Heart left ventricle (tissue), 13 donors: ENCODE measurements around the gene DMD.

Experiments used
- CTCF ChIP-seq, 12 donors: fragments of 200-600 bp; sonication (generic) in 4 of 12; IDR thresholded peaks; one replicate each; pipeline versions ENCODE4 v1.5.0 to v1.8.0; 2018 to 2022; ENCODE audit warnings: antibody characterized with exemption in 12 of 12, mild to moderate bottlenecking in 5 of 12
- POLR2A ChIP-seq, 2 donors: fragments of 450-650 bp; IDR thresholded peaks; one replicate each; pipeline ENCODE4 v1.6.1; 2017; ENCODE audit warnings: antibody characterized with exemption in 2 of 2, mild to moderate bottlenecking in 2 of 2, moderate library complexity in 2 of 2
- donor health status: ischemic (EF 13 %, LVEDD 7.1; RV severe dilation, severe dysfunction).
- donor health status: DM: no; HTN: yes; CAD: no.
- donor health status: DM: no; HTN: no; CAD: no.
- donor health status: ischemic (EF 25% LVEDD 6.9; RV normal size, moderate dysfunction).
- donor health status: ischemic (EF 25% LVEDD 5.7; RV mildly dilated, moderate dysfunction).
- donor health status: ischemic (EF 35%, LVEDD 5.7; RV mildly dilated, moderate dysfunction).
- donor health status: nonischemic (EF 11% LVEDD 7.7; RV severe dilation, severe dysfunction).
- donor health status: DM: yes; HTN: yes; CAD: no.
- donor health status: PGD.
- donor health status: ischemic (EF 29% LVEDD 5.4; RV normal size, mild dysfunction).
- donor health status: nonischemic (EF 23%, LVEDD 6.1; RV moderate dilation, normal function).

GRCh38 chrX:31993637-31994036 lies 1217.7 kb downstream of the DMD start:
- no peak for TF ChIP-seq CTCF (IDR thresholded peaks at IDR 0.05)
- TF ChIP-seq POLR2A (IDR thresholded peaks at IDR 0.05): no peak
